Adrenal gland (tissue), 5 donors: ENCODE measurements around the gene CASP2.

Experiments used
- POLR2A ChIP-seq, 2 donors: fragments of 450-650 bp; IDR thresholded peaks; one replicate each; pipeline ENCODE4 v1.6.1; 2017; ENCODE audit warnings: antibody characterized with exemption in 2 of 2, mild to moderate bottlenecking in 2 of 2, moderate library complexity in 1 of 2
- TF ChIP-seq, protein P1 (sequence below), 6 experiments: fragments of 450-650 bp in 4 of 6; fragments of 200-600 bp in 2 of 6; sonication (generic) in 1 of 6; IDR thresholded peaks; 1 replicate in 5 of 6; 2 replicates in 1 of 6; pipeline versions ENCODE4 v1.5.1 to v1.8.0; 2016 to 2021; ENCODE audit warnings: antibody characterized with exemption in 6 of 6, mild to moderate bottlenecking in 2 of 6, moderate library complexity in 1 of 6
- donor health status: DM: no; HTN: no; CAD: no.

DNA sequence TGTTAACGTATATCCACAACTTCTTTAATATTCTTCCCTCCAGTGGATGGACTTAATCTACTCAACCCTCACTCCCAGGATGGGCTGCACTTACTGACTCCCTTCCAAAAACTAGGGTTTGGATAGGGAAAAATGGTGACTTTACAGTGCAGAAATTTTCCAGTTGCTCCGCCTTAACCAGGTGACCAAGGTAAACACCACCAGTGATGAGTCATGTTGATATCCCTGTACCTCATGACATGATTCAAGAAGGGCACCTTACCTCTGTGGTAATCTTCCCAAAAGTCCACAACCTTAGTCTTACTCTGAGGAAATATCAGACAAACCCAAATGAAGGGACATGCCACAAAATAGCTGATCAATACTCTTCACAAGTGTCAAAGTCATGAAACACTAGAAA is 28.4 kb upstream of the CASP2 start:
- TF ChIP-seq, protein P1, sequence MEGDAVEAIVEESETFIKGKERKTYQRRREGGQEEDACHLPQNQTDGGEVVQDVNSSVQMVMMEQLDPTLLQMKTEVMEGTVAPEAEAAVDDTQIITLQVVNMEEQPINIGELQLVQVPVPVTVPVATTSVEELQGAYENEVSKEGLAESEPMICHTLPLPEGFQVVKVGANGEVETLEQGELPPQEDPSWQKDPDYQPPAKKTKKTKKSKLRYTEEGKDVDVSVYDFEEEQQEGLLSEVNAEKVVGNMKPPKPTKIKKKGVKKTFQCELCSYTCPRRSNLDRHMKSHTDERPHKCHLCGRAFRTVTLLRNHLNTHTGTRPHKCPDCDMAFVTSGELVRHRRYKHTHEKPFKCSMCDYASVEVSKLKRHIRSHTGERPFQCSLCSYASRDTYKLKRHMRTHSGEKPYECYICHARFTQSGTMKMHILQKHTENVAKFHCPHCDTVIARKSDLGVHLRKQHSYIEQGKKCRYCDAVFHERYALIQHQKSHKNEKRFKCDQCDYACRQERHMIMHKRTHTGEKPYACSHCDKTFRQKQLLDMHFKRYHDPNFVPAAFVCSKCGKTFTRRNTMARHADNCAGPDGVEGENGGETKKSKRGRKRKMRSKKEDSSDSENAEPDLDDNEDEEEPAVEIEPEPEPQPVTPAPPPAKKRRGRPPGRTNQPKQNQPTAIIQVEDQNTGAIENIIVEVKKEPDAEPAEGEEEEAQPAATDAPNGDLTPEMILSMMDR (IDR thresholded peaks at IDR 0.05) = no peak
- TF ChIP-seq POLR2A (IDR thresholded peaks at IDR 0.05) = no peak
